ENCODE measurements around the gene IQGAP2.
"Not testable (repeated sequence)": the region's sequence is repeated elsewhere in the genome, so short reads cannot be mapped to it uniquely, and the experiment has no call there.

Gene IQGAP2

GRCh38 chr5:76419597-76420298, 16.7 kb downstream of the IQGAP2 start:
- DNase-seq = no peak

GRCh38 chr5:76422227-76422626, 19.1 kb downstream of the IQGAP2 start:
- DNase-seq = no peak

- no peak for DNase-seq
Measured at GRCh38 chr5:76422742-76423141, 19.7 kb downstream of the IQGAP2 start.

GRCh38 chr5:76425146-76425545, 22.1 kb downstream of the IQGAP2 start:
- no peak for DNase-seq

- DNase-seq = no peak
Measured at GRCh38 chr5:76425928-76426804, 23.1 kb downstream of the IQGAP2 start.

- DNase-seq = no peak
Measured at GRCh38 chr5:76427206-76428140, 24.4 kb downstream of the IQGAP2 start.

GRCh38 chr5:76428550-76428949, 25.5 kb downstream of the IQGAP2 start:
- DNase-seq = not testable (repeated sequence)

- DNase-seq = no peak
Measured at GRCh38 chr5:76433261-76433660, 30.2 kb downstream of the IQGAP2 start.

GRCh38 chr5:76437507-76437906, 34.4 kb downstream of the IQGAP2 start:
- DNase-seq = not testable (repeated sequence)

GRCh38 chr5:76438025-76438424, 34.9 kb downstream of the IQGAP2 start:
- DNase-seq = no peak

- no peak for DNase-seq
Measured at GRCh38 chr5:76439201-76439600, 36.1 kb downstream of the IQGAP2 start.

- DNase-seq = no peak
Measured at GRCh38 chr5:76439929-76440328, 36.8 kb downstream of the IQGAP2 start.

- DNase-seq = no peak
Measured at GRCh38 chr5:76441101-76441500, 38.0 kb downstream of the IQGAP2 start.

GRCh38 chr5:76441890-76442673, 39.0 kb downstream of the IQGAP2 start:
- no peak for DNase-seq

- no peak for DNase-seq
Measured at GRCh38 chr5:76443066-76443800, 40.1 kb downstream of the IQGAP2 start.

GRCh38 chr5:76445063-76445462, 42.0 kb downstream of the IQGAP2 start:
- no peak for DNase-seq

GRCh38 chr5:76445830-76446229, 42.7 kb downstream of the IQGAP2 start:
- no peak for DNase-seq

GRCh38 chr5:76446776-76447175, 43.7 kb downstream of the IQGAP2 start:
- no peak for DNase-seq

GRCh38 chr5:76449606-76450005, 46.5 kb downstream of the IQGAP2 start:
- no peak for DNase-seq

- no peak for DNase-seq
Measured at GRCh38 chr5:76450054-76450453, 47.0 kb downstream of the IQGAP2 start.

GRCh38 chr5:76451031-76451701, 48.1 kb downstream of the IQGAP2 start:
- no peak for DNase-seq
